Measurements from ENCODE around the gene CCDC50. TPM values are rescaled to one million over a fixed set of nuclear protein-coding genes. Genes with fewer than 3 reads are reported as not detected.

The CCDC50 gene
- total RNA-seq, 3 donors from 2014 or later: 86.9 to 101 (median 93.4) TPM

- Histone ChIP-seq H3K27ac (no peak overlapping the region), H3K27me3 (no peaks in the 10 kb centered on the region), H3K4me1 (no peaks in the 10 kb centered on the region), H3K4me3 (no peak overlapping the region), H3K9me3 (no peaks in the 10 kb centered on the region), H3K36me3 (peaks cover 9% of the 10 kb centered on the region)
- intact Hi-C loops (cut with DNase I; ENCODE audit: low total_unique reads): no loop called here
- no peak for TF ChIP-seq POLR2A (IDR thresholded peaks at IDR 0.05)
- no peak for TF ChIP-seq POLR2AphosphoS5 (IDR thresholded peaks at IDR 0.05)
- TF ChIP-seq CTCF (IDR thresholded peaks at IDR 0.05): no peak
- DNase-seq (ENCODE audit: low spot score in 2 of 2): no peak
These were observed 64.0 kb downstream of the CCDC50 start for GRCh38 chr3:191393146-191393545.

- H3K9me3 ChIP-seq: no peaks in the 10 kb centered on the region
- no peak overlapping the region for H3K27ac ChIP-seq
- no peaks in the 10 kb centered on the region for H3K4me1 ChIP-seq
- no peak for DNase-seq (ENCODE audit: low spot score in 2 of 2)
- intact Hi-C loops (cut with DNase I; ENCODE audit: low total_unique reads): no loop called here
- H3K27me3 ChIP-seq: no peaks in the 10 kb centered on the region
- no peak for TF ChIP-seq POLR2A (IDR thresholded peaks at IDR 0.05)
- TF ChIP-seq CTCF (IDR thresholded peaks at IDR 0.05): no peak
- no peak for TF ChIP-seq POLR2AphosphoS5 (IDR thresholded peaks at IDR 0.05)
- H3K36me3 ChIP-seq: peaks cover 9% of the 10 kb centered on the region
- H3K4me3 ChIP-seq: no peak overlapping the region
These were observed 68.6 kb downstream of the CCDC50 start for GRCh38 chr3:191397771-191398170.

- Histone ChIP-seq H3K4me1 (no peaks in the 10 kb centered on the region), H3K9me3 (no peaks in the 10 kb centered on the region), H3K4me3 (no peak overlapping the region), H3K27ac (no peak overlapping the region), H3K36me3 (peaks cover 9% of the 10 kb centered on the region), H3K27me3 (no peaks in the 10 kb centered on the region)
- DNase-seq (ENCODE audit: low spot score in 2 of 2): no peak
- intact Hi-C loops (cut with DNase I; ENCODE audit: low total_unique reads): no loop called here
- TF ChIP-seq CTCF (IDR thresholded peaks at IDR 0.05) (no peak), POLR2AphosphoS5 (IDR thresholded peaks at IDR 0.05) (no peak), POLR2A (IDR thresholded peaks at IDR 0.05) (no peak)
These were observed 69.4 kb downstream of the CCDC50 start for GRCh38 chr3:191398607-191399006.

- TF ChIP-seq CTCF (IDR thresholded peaks at IDR 0.05) (no peak), POLR2A (IDR thresholded peaks at IDR 0.05) (no peak), POLR2AphosphoS5 (IDR thresholded peaks at IDR 0.05) (no peak)
- Histone ChIP-seq H3K4me3 (no peak overlapping the region), H3K27me3 (no peaks in the 10 kb centered on the region), H3K36me3 (peaks cover 9% of the 10 kb centered on the region), H3K4me1 (no peaks in the 10 kb centered on the region), H3K27ac (no peak overlapping the region), H3K9me3 (no peaks in the 10 kb centered on the region)
- intact Hi-C loops (cut with DNase I; ENCODE audit: low total_unique reads): no loop called here
- DNase-seq (ENCODE audit: low spot score in 2 of 2): no peak
These were observed 70.7 kb downstream of the CCDC50 start for GRCh38 chr3:191399918-191400317.

- Histone ChIP-seq H3K4me3 (no peak overlapping the region), H3K4me1 (no peaks in the 10 kb centered on the region), H3K27ac (no peak overlapping the region), H3K36me3 (no peaks in the 10 kb centered on the region), H3K27me3 (no peaks in the 10 kb centered on the region), H3K9me3 (no peaks in the 10 kb centered on the region)
- TF ChIP-seq CTCF (IDR thresholded peaks at IDR 0.05) (no peak), POLR2AphosphoS5 (IDR thresholded peaks at IDR 0.05) (no peak), POLR2A (IDR thresholded peaks at IDR 0.05) (no peak)
- intact Hi-C loops (cut with DNase I; ENCODE audit: low total_unique reads): no loop called here
- DNase-seq (ENCODE audit: low spot score in 2 of 2): no peak
These were observed 72.7 kb downstream of the CCDC50 start for GRCh38 chr3:191401775-191402357.

Data from breast epithelium (tissue), 4 donors.